Ureter (tissue), 1 donor: ENCODE measurements around the gene LDLRAD1. TPM values are rescaled to one million over a fixed set of nuclear protein-coding genes. Genes with fewer than 3 reads are reported as not detected.
A peak's percentile ranks its signal among the peaks of the same experiment; 100 is the strongest.
"Not testable (repeated sequence)": the region's sequence is repeated elsewhere in the genome, so short reads cannot be mapped to it uniquely, and the experiment has no call there.

Source experiments
- DNase-seq: peaks from one replicate; pipeline ENCODE4 v3.0.0-alpha.2; 2020; ENCODE audit warnings: low spot score
- total RNA-seq: library from RNA; stranded (reverse); gene quantifications from one replicate; pipeline ENCODE4 v1.2.4, GENCODE V29; 2023
- donor health status: DM: yes; HTN: yes; CAD: no.

The LDLRAD1 gene
- total RNA-seq, 1 donor from 2014 or later, result not detected

DNA sequence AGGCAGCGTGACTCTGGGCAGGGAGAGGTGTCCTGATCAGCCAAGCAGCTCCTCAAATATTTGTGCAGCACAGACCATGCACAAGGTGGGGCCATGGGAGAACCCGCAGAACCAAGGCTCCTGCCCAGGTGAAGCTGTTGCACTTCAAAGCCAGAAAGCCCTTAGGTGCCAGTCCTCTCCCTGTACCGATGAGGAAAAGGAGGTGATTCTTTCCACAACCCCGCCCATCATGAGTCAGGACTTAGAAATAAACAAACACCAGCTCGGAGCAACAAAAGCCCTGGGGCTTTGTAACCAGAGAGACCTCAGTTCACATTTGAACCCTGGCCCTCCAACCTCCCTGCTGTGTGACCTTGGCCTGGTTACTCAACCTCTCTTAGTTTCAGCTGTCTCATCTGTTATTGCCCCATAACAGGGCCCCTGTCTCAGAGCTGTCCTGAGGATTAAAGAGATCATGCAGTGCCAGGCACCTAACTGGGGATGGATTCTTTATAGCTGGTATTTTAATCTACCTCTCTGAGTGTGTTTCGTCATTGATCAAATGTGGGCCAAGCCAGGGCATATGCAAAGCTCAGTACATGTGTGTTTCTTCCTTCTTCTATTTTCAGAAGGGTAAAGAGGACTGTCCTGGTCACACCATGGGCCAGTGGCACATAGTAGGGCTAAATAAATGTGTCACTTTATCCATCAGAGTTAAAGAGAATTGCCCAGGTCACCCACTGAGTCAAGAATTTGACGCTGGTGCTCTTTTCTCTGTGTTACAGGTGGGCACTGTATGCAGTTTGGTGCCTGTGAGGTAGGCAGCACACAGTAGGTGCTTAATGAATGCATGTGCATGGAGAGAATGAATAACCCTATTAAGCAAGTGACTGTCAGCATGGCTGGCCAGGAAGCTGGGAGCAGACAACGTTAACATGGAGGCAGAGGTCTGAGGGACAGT lies 1.4 kb downstream of the LDLRAD1 start:
- peak; percentile 66 for DNase-seq

DNA sequence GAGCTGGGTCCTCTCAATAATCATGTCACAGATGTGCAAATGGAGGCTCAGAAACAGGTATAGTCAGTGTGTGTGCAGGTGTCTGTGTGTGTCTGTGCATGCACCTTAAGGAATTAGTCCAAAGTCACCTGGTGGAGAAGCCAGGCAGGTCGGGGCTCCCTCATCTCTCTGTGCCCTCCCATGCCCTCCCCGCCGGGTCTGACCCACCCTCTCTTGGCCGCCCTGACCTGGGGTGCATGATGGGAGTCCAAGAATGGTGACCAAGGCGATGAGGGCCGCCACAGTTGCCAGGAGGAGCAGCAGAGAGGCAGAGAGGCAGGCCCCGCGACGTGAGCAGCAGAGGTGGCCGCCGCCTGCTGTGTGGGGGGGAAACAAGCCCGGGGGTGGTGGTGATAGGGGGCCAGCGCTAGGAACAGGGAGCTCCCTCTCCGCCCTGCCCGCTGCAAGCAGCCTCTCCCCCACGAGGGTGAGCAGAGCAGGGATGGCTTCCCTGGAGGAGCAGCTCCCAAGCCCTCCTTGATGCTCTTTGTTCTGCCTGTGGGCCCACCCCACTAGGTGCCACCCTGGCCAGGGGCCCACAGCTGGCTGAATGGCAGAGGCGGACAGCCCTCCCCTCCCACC lies 3.9 kb downstream of the LDLRAD1 start:
- no peak for DNase-seq

DNA sequence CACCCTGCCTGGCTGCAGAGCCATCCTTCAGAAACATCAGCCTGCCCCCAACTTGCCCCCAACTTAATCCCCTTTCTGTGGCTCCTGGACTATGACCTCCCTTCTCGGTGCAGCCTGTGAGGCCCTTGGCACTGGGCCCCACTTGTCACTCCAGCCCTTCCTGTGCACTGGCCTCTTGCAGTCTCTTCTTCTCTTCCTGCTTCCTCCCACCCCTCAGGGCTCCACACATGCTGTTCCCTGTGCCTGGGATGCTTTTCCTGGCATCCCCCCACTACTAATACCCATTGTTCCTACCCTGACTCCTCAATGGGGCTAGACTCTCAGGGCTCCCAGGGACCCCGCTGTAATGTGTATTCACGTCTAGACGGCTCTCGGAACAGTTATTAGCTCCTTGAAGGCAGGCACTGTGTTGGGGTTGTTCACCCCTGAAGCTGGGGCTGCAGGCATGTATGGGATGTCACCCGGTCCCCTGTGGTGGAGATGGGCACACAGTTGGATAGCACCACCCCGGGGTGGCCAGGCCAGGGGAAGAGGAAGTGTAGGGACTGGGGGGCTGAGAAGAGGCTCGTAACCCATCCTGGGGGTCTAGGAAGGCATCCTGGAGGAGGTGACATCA lies 4.5 kb downstream of the LDLRAD1 start:
- DNase-seq, result no peak

DNA sequence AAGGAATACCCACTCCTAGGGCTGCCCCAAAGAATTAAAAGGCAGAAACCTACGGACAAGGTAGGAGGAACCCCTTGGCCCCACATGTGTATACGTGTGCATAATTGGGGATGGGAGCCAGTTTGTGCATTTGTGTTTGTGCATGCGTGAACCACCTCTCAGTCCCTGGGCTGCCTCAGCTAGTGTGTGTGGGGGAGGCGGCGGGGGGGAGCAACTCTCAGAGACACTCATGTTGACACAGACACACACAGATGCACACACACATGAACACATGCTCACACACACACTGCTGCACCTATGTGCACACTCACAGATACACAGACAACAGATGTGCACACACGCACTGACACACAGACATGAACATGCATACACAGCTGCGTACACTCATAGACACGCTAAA lies 5.1 kb downstream of the LDLRAD1 start:
- DNase-seq, result no peak

DNA sequence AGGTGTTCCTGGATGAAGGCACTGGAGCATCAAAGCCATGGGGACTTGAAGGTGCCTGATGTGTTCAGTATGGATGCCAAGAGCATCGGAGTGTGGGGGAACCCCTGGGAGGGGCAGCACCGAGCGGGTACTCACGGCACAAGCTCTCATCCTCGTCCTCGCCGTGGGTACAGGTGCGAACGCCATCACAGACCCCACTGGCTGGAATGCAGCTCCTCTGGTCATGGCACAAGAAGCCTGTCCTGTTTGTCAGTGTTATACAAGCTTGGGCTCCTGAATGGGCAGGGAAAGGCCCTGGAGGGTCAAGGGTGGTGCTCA lies 6.0 kb downstream of the LDLRAD1 start:
- no peak for DNase-seq

DNA sequence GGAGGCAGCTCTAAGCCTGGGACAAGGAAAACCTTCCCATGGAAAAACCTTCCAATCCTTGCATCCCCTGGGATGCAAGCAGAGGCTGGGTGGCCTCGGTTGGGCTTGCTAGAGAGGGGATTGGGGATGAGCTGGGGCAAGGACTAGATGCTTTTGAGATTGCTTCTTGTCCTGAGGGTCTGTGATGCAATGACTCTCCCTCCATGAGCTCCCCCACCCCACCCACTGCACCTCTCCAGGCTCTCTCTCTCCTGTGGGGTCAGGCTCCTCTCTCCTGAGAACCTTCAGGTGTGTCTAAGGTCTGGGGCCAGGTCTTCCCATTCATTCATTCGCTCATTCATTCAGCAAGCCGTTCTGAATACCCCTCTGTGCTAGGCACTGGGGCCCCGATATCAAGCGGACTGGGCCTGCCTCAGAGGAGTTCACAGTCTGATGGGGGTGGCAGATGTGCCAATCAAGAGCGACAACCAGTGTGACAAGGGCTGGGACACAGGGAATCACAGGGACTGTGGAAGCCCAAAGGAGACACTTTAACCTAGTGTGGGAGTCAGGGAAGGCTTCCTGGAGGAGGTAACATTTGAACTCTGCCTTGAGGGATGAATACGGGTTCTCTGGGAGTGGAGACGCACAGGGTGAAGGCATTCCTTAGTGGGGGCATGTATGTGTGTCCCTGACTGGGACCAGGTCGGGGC lies 6.5 kb downstream of the LDLRAD1 start:
- DNase-seq, result no peak

DNA sequence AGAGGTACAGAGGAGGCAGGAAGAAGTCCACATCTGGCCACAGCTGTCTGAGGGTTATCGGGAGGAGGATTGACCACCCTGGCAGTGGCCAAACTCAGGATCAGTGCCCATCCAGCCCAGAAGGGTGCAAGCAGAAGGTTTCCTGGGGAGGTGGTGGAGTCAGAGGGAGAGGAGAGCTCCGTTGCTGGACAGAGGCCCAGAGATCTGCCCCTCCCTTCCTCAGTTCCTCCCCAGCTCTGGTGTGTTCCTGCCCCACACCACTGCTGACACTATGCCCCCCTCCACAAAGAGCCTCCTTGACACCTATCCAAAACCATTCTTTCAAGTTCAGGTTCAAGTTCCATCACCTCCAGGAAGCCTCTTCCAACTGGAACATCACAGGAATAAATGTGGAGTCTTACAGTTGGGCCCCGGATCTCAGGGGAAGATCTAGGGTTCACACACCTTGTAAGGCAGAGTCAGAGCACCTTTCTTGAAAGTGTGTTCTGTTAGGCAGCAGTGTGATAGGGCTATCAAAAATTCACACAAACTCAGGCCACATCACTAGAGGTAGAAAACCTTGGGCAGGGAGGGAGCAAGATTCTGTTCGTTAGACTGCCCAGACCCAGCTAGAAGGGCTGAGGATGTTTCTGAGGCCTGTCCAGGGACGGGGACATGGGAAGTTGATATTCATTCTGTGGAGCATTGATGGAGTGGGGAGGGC lies 7.4 kb downstream of the LDLRAD1 start:
- DNase-seq, result no peak

DNA sequence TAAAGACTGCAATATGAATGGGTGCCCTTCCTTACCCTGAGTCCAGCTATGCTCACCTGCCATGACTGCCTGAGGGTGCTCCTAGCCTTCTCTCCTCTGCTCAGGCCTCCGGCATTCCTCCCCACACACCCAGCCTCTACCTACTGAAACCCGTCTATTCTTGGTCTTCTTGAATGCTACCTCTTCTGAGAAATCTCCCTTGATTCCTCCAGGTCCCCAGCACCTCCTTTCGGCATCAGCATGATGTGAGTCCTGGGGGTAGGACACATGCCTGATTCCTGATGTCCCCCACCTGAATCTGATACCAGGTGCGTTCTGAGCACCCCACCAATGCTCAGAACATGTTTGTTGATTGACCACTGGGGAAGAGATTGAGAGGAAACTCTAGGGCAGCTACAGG lies 8.6 kb downstream of the LDLRAD1 start:
- DNase-seq, result no peak

DNA sequence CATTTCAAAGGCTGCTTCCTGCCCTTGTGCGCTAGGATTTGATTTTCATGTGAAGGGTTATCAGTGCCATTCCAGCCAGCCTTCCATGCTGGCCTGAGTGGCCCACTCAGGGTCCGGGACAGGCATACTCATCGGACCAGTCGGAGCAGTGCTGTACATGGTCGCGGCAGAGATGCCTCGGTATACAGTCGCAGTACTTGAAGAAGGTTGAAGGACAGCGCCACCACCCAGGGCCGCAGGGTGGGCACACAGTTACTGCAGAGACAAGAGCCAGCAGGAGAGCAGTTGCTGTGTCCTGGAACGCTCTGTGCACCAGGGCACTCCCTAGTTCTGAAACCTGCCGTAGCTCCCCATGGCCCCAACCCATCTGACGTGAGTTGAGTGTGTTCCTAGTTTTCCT lies 9.1 kb downstream of the LDLRAD1 start:
- no peak for DNase-seq

DNA sequence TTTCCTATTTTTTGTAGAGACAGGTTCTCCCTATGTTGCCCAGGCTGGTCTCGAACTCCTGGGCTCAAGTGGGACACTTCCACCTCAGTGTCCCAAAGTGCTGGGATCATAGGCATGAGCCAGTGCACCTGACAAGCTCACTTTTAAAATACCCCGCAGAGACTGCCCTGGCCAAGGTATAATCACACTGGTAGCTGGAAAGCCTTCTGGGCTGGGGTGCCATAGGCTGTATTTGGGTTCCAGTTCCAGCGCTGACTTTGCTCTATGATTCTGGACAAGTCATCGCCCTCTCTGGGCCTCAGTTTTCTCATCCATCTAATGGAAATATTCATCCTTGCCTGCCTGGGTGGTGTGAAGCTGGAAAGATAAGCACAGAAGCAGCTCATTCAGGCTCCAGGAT lies 10.4 kb downstream of the LDLRAD1 start:
- DNase-seq, result no peak

DNA sequence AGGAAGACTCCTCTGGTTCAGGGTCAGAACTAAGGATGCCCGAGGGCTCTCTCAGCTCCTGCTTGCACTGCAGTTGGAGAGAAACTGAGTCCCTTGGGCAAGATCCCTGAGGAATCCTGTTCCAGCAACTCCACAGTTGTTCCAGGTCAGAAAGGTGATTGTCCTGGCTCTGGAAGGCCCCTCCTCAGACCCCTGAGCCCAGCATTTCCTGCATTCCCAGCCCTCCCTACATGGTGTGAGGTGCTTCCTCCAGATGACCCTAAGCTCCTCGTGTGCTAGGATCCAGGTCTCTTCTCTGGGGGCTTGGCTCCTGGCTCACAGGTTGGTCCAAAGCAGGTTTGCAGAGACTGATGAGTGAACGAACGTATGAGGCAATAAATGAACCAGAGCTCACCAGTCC lies 11.5 kb downstream of the LDLRAD1 start:
- DNase-seq, result no peak

DNA sequence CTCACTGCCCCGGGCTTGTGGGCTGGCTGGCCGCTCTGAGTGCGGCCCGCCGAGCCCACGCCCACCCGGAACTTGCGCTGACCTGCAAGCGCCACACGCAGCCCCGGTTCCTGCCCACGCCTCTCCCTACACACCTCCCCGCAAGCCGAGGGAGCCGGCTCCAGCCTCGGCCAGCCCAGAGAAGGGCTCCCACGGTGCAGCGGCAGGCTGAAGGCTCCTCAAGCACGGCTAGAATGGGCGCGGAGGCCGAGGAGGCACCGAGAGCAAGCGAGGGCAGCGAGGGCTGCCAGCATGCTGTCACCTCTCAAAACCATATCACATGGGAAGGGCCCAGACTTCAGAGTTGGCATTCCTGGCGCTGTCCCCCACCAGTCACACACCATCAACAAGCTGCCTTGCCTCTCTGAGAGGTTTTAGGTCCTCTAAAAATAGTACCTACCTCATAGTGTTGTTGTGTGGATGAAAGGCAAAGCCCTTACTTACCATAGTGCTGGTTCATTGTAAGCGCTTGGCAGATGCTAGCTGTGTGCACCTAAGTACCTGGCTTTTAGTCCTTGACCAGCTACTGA lies 13.4 kb downstream of the LDLRAD1 start:
- no peak for DNase-seq

DNA sequence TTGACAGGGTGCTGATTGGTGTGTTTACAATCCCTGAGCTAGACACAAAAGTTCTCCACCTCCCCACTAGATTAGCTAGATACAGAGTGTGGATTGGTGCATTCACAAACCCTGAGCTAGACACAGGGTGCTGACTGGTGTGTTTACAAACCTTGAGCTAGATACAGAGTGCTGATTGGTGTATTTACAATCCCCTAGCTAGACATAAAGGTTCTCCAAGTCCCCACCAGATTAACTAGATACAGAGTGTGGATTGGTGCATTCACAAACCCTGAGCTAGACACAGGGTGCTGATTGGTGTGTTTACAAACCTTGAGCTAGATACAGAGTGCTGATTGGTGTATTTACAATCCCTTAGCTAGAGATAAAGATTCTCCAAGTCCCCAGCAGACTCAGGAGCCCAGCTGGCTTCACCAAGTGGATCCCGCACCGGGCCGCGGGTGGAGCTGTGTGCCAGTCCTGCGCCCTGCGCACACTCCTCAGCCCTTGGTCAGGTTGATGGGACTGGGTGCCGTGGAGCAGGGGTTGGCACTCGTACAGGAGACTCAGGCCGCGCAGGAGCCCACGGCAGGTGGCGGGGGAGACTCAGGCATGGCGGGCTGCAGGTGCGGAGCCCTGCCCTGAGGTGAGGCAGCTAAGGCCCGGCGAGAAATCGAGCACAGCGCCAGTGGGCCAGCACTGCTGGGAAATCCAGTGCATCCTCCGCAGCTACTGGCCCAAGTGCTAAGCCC lies 14.1 kb downstream of the LDLRAD1 start:
- DNase-seq, result not testable (repeated sequence)

DNA sequence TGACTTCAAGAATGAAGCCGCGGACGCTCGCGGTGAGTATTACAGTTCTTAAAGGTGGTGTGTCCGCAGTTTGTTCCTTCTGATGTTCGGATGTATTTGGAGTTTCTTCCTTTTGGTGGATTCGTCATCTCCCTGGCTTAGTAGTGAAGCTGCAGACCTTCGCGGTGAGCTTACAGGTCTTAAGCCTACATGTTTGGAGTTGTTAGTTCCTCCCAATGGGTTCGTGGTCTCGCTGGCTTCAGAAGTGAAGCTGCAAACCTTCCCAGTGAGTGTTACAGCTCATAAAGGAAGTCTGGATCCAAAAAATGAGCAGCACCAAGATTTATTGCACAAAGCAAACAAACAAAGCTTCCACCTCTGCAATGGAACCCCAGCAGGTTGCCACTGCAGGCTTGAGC lies 14.7 kb downstream of the LDLRAD1 start:
- DNase-seq, result no peak

DNA sequence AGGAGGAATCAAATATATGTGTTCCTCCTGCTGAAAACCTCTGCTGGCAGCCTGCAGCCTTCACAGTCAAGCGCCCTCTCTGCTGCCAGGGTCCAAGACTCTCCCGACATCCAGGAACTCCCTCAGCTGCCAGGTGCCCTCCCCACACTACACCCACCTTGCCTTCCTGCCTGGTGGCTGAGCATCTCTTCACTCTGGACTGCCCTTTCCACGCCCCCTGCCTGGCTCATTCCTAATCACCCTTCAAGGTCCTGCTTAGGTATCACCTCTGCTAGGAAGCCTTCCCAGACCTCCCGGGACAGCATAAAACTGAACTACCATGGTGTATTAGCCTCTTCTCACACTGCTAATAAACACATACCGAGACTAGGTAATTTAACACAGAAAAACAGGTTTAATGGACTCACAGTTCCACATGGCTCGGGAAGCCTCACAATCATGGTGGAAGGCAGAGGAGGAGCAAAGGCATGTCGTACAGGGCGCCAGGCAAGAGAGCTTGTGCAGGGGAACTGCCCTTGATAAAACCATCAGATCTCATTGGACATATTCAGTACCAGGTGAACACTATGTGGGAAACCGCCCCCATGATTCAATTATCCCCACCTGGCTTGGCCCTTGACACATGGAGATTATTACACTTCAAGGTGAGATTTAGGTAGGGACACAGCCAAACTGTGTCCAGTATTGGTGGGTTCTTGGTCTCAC lies 15.3 kb downstream of the LDLRAD1 start:
- DNase-seq, result no peak

DNA sequence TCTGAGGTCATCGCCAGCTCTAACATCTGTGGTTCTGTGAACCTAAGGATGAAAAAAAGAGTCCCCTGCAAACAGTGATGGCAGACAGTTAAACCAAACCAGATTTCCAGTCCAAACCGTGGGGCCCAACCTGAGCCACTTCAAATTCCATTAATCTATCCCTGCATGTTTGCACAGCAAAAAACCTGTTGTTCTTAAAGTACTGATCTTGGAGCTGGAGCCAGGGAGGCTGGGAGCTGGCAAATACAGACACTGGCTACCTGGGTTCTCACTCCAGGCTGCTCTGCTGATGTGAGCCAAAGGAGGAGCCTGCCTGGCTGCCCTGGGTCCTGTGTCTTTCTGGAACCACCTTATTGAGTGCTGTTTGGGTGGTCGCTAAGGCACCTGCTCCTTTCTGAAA lies 16.4 kb downstream of the LDLRAD1 start:
- no peak for DNase-seq

DNA sequence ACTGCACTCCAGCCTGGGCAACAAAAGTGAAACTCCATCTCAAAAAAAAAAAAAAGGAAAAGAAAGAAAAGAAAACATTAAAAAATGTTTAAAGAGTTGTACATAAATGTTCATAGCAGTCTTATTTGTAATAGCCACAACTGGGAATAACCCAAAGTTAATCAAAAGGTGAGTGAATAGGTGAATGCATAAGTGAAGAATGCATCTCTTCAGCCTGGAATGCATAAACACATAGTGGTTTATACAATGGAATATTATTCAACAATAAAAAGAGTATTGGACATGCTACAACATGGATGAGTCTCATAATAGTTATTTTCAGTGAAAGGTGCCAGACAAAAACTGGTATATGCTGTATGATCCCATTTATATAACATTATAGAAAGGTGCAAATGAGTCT lies 18.1 kb downstream of the LDLRAD1 start:
- DNase-seq, result no peak

DNA sequence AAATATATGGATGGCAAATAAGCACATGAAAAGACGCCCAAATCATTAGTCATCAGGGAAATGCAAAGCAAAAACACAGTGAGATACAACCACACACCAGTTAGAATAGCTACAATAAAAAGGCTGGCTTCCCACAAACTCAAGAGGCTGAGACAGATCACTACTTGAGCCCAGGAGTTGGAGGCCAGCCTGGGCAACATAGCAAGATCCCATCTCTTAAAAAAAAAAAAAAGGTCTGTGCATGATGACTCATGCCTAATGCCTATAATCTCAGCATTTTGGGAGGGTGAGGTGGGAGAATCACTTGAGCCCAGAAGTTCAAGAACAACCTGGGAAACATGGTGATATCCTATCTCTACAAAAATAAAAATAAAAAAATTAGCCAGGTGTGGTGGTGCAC lies 19.8 kb downstream of the LDLRAD1 start:
- no peak for DNase-seq

DNA sequence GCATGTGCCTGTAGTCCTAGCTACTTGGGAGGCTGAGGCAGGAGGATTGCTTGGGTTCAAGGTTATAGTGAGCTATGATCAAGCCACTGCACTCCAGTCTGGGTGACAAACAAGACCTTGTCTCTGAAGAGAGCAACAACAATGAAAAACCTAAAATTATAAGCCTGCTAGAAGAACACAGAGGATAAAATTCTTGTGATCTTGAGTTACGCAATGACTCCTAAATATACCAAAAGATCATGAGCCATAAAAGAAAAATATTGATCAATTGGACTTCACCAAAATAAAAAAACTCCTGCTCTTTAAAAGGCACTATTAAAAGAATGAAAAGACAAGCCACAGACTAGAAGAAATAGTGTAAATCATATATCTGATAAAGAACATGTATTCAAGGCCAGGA lies 22.3 kb downstream of the LDLRAD1 start:
- DNase-seq, result no peak

DNA sequence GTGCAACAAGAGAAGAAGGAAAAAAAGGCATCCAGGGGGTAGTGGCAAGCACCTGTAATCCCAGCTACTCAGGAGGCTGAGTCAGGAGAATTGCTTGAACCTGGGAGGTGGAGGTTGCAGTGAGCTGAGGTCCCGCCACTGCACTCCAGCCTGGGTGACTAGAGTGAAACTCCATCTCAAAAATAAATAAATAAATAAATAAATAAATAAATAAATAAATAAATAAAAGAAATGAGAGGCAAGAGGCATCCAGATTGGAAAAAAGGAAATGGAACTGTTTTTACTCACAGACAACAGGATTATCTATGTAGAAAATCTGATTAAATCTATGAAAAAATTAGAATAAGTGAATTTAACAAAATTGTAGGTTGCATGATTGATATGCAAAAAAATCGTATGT lies 23.5 kb downstream of the LDLRAD1 start:
- not testable (repeated sequence) for DNase-seq
